H1 (cell line): ENCODE data around the gene GSK3B. TPM values are rescaled to one million over a fixed set of nuclear protein-coding genes. Genes with fewer than 3 reads are reported as not detected.

Experiments used
- CTCF ChIA-PET: fragments of 300-600 bp; sonication (Branson Sonifier 250); formaldehyde crosslinking; loops from one replicate; lab custom pipeline; 2021; ENCODE audit not compliant: partially characterized antibody; lab: Charles Lee
- POLR2A ChIA-PET: fragments of 300-600 bp; sonication (Branson Sonifier 250); formaldehyde crosslinking; loops from one replicate; lab custom pipeline; 2021; ENCODE audit warnings: inconsistent platforms; ENCODE audit not compliant: partially characterized antibody; lab: Charles Lee
- DNase-seq, 2 experiments: peaks; one replicate each; pipeline versions ENCODE4 v3.0.0 to v3.0.0-alpha.2; 2010 to 2022; ENCODE audit warnings: low spot score in 2 of 2, low read depth in 1 of 2, mixed read lengths in 1 of 2
- FAIRE-seq: peaks from 2 replicates; lab custom pipeline; 2011; peaks lifted over from hg19 to GRCh38; lab: Jason Lieb, UNC
- H2AFZ ChIP-seq: 2 replicates; pipeline ENCODE4 v1.8.1; 2012; ENCODE audit warnings: low read length, inconsistent platforms
- H2AK5ac ChIP-seq: 2 replicates; pipeline ENCODE4 v1.6.1; 2013; ENCODE audit warnings: low read depth, low read length
- H2BK120ac ChIP-seq: replicated peaks from 2 replicates; pipeline ENCODE3; 2013; ENCODE audit warnings: low read depth, low read length, inconsistent platforms
- H2BK12ac ChIP-seq: 2 replicates; pipeline ENCODE4 v1.6.1; 2013; ENCODE audit warnings: low read depth, low read length
- H2BK15ac ChIP-seq: 2 replicates; pipeline ENCODE4 v1.6.1; 2013; ENCODE audit warnings: low read length
- H2BK20ac ChIP-seq: 2 replicates; pipeline ENCODE4 v1.6.1; 2013; ENCODE audit warnings: low read length
- H2BK5ac ChIP-seq: 2 replicates; pipeline ENCODE4 v1.6.1; 2013; ENCODE audit warnings: low read depth, low read length
- H3K14ac ChIP-seq: 2 replicates; pipeline ENCODE4 v1.6.1; 2013; ENCODE audit warnings: inconsistent platforms; ENCODE audit not compliant: insufficient read length
- H3K18ac ChIP-seq: 2 replicates; pipeline ENCODE4 v1.6.1; 2013; ENCODE audit warnings: low read length; ENCODE audit errors: extremely low read depth
- H3K23ac ChIP-seq: 2 replicates; pipeline ENCODE4 v1.6.1; 2013; ENCODE audit warnings: inconsistent platforms; ENCODE audit not compliant: insufficient read length
- H3K23me2 ChIP-seq: 2 replicates; pipeline ENCODE4 v1.6.1; 2013; ENCODE audit warnings: low read depth, low read length
- H3K27ac ChIP-seq: 2 replicates; pipeline ENCODE4 v1.6.1; 2011; ENCODE audit warnings: low read depth, low read length, inconsistent platforms
- H3K27me3 ChIP-seq, 4 experiments: replicated peaks in 1 of 4; 1 replicate in 1 of 4; 2 replicates in 3 of 4; pipeline versions ENCODE4 v1.6.1 to v1.8.1; 2011 to 2013; ENCODE audit warnings: low read length in 3 of 4, mild to moderate bottlenecking in 3 of 4, inconsistent platforms in 2 of 4, mixed read lengths in 2 of 4, moderate library complexity in 1 of 4; ENCODE audit not compliant: control insufficient read depth in 3 of 4, insufficient read depth in 3 of 4; ENCODE audit errors: extremely low read depth in 1 of 4
- H3K36me3 ChIP-seq, 4 experiments: 2 replicates each; pipeline versions ENCODE4 v1.6.1 to v1.8.1; 2011 to 2013; ENCODE audit warnings: mild to moderate bottlenecking in 4 of 4, low read length in 3 of 4, moderate library complexity in 2 of 4, control low read depth in 1 of 4, inconsistent platforms in 1 of 4; ENCODE audit not compliant: insufficient read depth in 4 of 4, control insufficient read depth in 2 of 4
- H3K4ac ChIP-seq: replicated peaks from 2 replicates; pipeline ENCODE3; 2013; ENCODE audit warnings: low read length, low read depth, mixed read lengths, inconsistent platforms; ENCODE audit not compliant: insufficient read length
- H3K4me1 ChIP-seq, 4 experiments: replicated peaks in 1 of 4; 1 replicate in 1 of 4; 2 replicates in 3 of 4; pipeline versions ENCODE4 v1.6.1 to v1.8.1; 2011 to 2013; ENCODE audit warnings: low read length in 3 of 4, inconsistent platforms in 2 of 4, mixed read lengths in 1 of 4; ENCODE audit not compliant: insufficient read depth in 4 of 4, control insufficient read depth in 3 of 4
- H3K4me2 ChIP-seq, 2 experiments: 2 replicates each; pipeline versions ENCODE4 v1.6.1 to v1.8.1; 2011 to 2013; ENCODE audit warnings: low read depth in 2 of 2, low read length in 2 of 2, control low read depth in 1 of 2, inconsistent platforms in 1 of 2, mild to moderate bottlenecking in 1 of 2; ENCODE audit not compliant: insufficient read depth in 1 of 2
- H3K4me3 ChIP-seq, 4 experiments: fragments of 200-600, 300-600 bp in 1 of 4; sonication (generic), shearing (Covaris generic), sonication (Bioruptor Twin) in 1 of 4; 2 replicates each; pipeline versions ENCODE4 v1.5.1 to v1.8.1; 2011 to 2016; ENCODE audit warnings: low read length in 4 of 4, low read depth in 3 of 4, control low read depth in 2 of 4, inconsistent platforms in 2 of 4, mild to moderate bottlenecking in 2 of 4, mixed read lengths in 1 of 4, moderate library complexity in 1 of 4; ENCODE audit not compliant: insufficient read depth in 2 of 4; ENCODE audit errors: extremely low read depth in 1 of 4
- H3K56ac ChIP-seq: replicated peaks from 2 replicates; pipeline ENCODE3; 2013; ENCODE audit warnings: low read depth, mild to moderate bottlenecking, mixed read lengths, low read length, inconsistent platforms; ENCODE audit not compliant: insufficient read length
- H3K79me1 ChIP-seq: 2 replicates; pipeline ENCODE4 v1.6.1; 2013; ENCODE audit warnings: low read depth, low read length, control low read depth
- H3K79me2 ChIP-seq, 2 experiments: 2 replicates each; pipeline versions ENCODE4 v1.6.1 to v1.8.1; 2012 to 2013; ENCODE audit warnings: low read length in 2 of 2, mild to moderate bottlenecking in 2 of 2, inconsistent platforms in 1 of 2; ENCODE audit not compliant: insufficient read depth in 2 of 2, control insufficient read depth in 1 of 2
- H3K9ac ChIP-seq, 4 experiments: replicated peaks in 1 of 4; 1 replicate in 1 of 4; 2 replicates in 3 of 4; pipeline versions ENCODE4 v1.6.1 to v1.8.1; 2011 to 2013; ENCODE audit warnings: low read depth in 3 of 4, low read length in 3 of 4, control low read depth in 2 of 4, mild to moderate bottlenecking in 2 of 4, moderate library complexity in 2 of 4, inconsistent platforms in 1 of 4; ENCODE audit errors: extremely low read depth in 1 of 4
- H3K9me3 ChIP-seq, 2 experiments: 2 replicates each; pipeline versions ENCODE4 v1.6.1 to v1.8.1; 2012 to 2013; ENCODE audit warnings: mild to moderate bottlenecking in 2 of 2, moderate library complexity in 2 of 2, control low read depth in 1 of 2, inconsistent platforms in 1 of 2, low read depth in 1 of 2, low read length in 1 of 2, mixed read lengths in 1 of 2; ENCODE audit not compliant: insufficient read depth in 2 of 2
- H4K20me1 ChIP-seq, 2 experiments: replicated peaks in 1 of 2; 2 replicates each; pipeline versions ENCODE3 to v1.8.1; 2011 to 2013; ENCODE audit warnings: inconsistent platforms in 2 of 2, low read length in 2 of 2, mild to moderate bottlenecking in 1 of 2; ENCODE audit not compliant: insufficient read depth in 2 of 2, control insufficient read depth in 1 of 2
- H4K5ac ChIP-seq: 2 replicates; pipeline ENCODE4 v1.6.1; 2013; ENCODE audit warnings: low read length, low read depth, mixed read lengths, inconsistent platforms; ENCODE audit not compliant: insufficient read length
- H4K8ac ChIP-seq: 2 replicates; pipeline ENCODE4 v1.8.0; 2013; ENCODE audit warnings: mild to moderate bottlenecking, moderate library complexity, low read length, inconsistent platforms; ENCODE audit not compliant: insufficient read depth; ENCODE audit errors: extremely low read depth
- H4K91ac ChIP-seq: replicated peaks from 2 replicates; pipeline ENCODE3; 2013; ENCODE audit warnings: low read length, mixed read lengths, inconsistent platforms; ENCODE audit not compliant: insufficient read length
- EGR1 ChIP-seq: IDR thresholded peaks from 2 replicates; pipeline ENCODE4 v1.6.1; 2011; ENCODE audit warnings: low read depth, low read length, borderline replicate concordance
- MAX ChIP-seq: IDR thresholded peaks from 2 replicates; pipeline ENCODE4 v1.6.1; 2012; ENCODE audit warnings: inconsistent platforms
- ZNF274 ChIP-seq: IDR thresholded peaks from 2 replicates; pipeline ENCODE4 v1.7.0; 2012; ENCODE audit warnings: low read length, borderline replicate concordance; ENCODE audit errors: extremely low read depth
- WGBS, 2 experiments: shearing (Covaris generic) in 1 of 2; methylation state at CpG; one replicate each; pipeline versions ENCODE4 v1.1.6 to v1.1.7; 2013 to 2015; ENCODE audit warnings: low lambda C conversion rate in 2 of 2, mixed read lengths in 2 of 2, inconsistent platforms in 1 of 2, low coverage in 1 of 2, missing lambda C conversion rate in 1 of 2; ENCODE audit not compliant: insufficient replicate concordance in 2 of 2, insufficient coverage in 1 of 2, insufficient read length in 1 of 2; ENCODE audit errors: extremely low coverage in 1 of 2, missing lambda C conversion rate in 1 of 2; 5-methylcytosine and 5-hydroxymethylcytosine counted together
- polyA plus RNA-seq, 7 experiments: library from polyadenylated mRNA; depleted of rRNA in 3 of 7; stranded (reverse) in 5 of 7; unstranded in 2 of 7; fragments of >200 nt in 5 of 7; fragments of 200-250 nt in 2 of 7; gene quantifications; 1 replicate in 5 of 7; 2 replicates in 1 of 7; 4 replicates in 1 of 7; pipeline versions ENCODE4 v1.2.1 to v1.2.3, GENCODE V29; 2011 to 2013; ENCODE audit warnings: missing spikeins in 2 of 7, mixed read lengths in 2 of 7
- total RNA-seq: library from RNA; stranded (reverse); fragmentation: NEBNext Ultra II Directional; extraction: Animal tissue kit (Norgen Biotek cat#: 25700); gene quantifications from 2 replicates; pipeline ENCODE4 v1.2.1, GENCODE V29; 2021

Gene GSK3B
- total and polyA plus RNA-seq, 2 of the 8 experiments (the other 6 are each of a cell fraction or from before 2014, with no cell fraction given) = 24.2 to 50.7 TPM

GRCh38 chr3:120033596-120033995, 60.7 kb downstream of the GSK3B start:
- no peak overlapping the region for H2AFZ ChIP-seq
- H3K4ac ChIP-seq = no peak overlapping the region
- H3K4me3 ChIP-seq = no peak overlapping the region
- no peak overlapping the region for H2BK120ac ChIP-seq
- H4K5ac ChIP-seq = no peak overlapping the region
- peaks cover 0 to under 1% (median 0%) of the 10 kb centered on the region in 4 experiments; a peak in 3 of 7 replicates for H3K4me1 ChIP-seq
- H3K23ac ChIP-seq = no peak overlapping the region
- no peak overlapping the region for H4K91ac ChIP-seq
- H4K20me1 ChIP-seq = peaks cover 1 to 3% of the 10 kb centered on the region in 2 experiments
- H3K23me2 ChIP-seq = no peaks in the 10 kb centered on the region
- FAIRE-seq = no peak
- no peak overlapping the region for H2BK5ac ChIP-seq
- POLR2A ChIA-PET = no interaction called here
- 89% methylated on average over 4 of the region's 4 CpGs; no CpG with 5 or more reads in 1 of the 2 experiments for WGBS, 2 experiments
- no peak overlapping the region for H3K18ac ChIP-seq
- H2BK15ac ChIP-seq = no peak overlapping the region
- no peaks in the 10 kb centered on the region; the same call in 1 of the 2 replicates for H3K79me1 ChIP-seq
- no peak overlapping the region for H3K4me2 ChIP-seq
- CTCF ChIA-PET = no interaction called here
- no peak overlapping the region for H2AK5ac ChIP-seq
- no peak overlapping the region for H3K27ac ChIP-seq
- H3K9me3 ChIP-seq = no peaks in the 10 kb centered on the region
- H4K8ac ChIP-seq = no peak overlapping the region
- DNase-seq = no peak
- no peak overlapping the region for H3K9ac ChIP-seq
- H3K56ac ChIP-seq = no peak overlapping the region
- H2BK20ac ChIP-seq = no peak overlapping the region
- H3K79me2 ChIP-seq = peaks cover 4 to 97% of the 10 kb centered on the region in 2 experiments; a peak in 3 of 4 replicates
- no peaks in the 10 kb centered on the region for H3K36me3 ChIP-seq
- no peak overlapping the region for H3K14ac ChIP-seq
- H3K27me3 ChIP-seq = no peaks in the 10 kb centered on the region
- no peak overlapping the region for H2BK12ac ChIP-seq
- TF ChIP-seq MAX = no peak
- TF ChIP-seq ZNF274 = no peak
- no peak for TF ChIP-seq EGR1
